Neural progenitor cell (in vitro differentiated cells): ENCODE measurements around the gene PMIS2. TPM values are rescaled to one million over a fixed set of nuclear protein-coding genes. Genes with fewer than 3 reads are reported as not detected.

Source experiments
- DNase-seq: peaks from one replicate; pipeline ENCODE4 v3.0.0-alpha.2; 2016; ENCODE audit warnings: low spot score
- H2AFZ ChIP-seq: fragments of 200-600 bp; sonication (generic); replicated peaks from 2 replicates; pipeline ENCODE4 v1.6.1; 2016; ENCODE audit warnings: antibody characterized with exemption
- H3F3A ChIP-seq: fragments of 200-600 bp; sonication (generic); 2 replicates; pipeline ENCODE4 v1.6.1; 2016; ENCODE audit warnings: antibody characterized with exemption, low read depth
- H3K27ac ChIP-seq: fragments of 200-600 bp; sonication (generic); 2 replicates; pipeline ENCODE4 v1.5.1; 2016; ENCODE audit warnings: mild to moderate bottlenecking
- H3K27me3 ChIP-seq: fragments of 200-600 bp; sonication (generic); 2 replicates; pipeline ENCODE4 v1.6.1; 2016; ENCODE audit warnings: mild to moderate bottlenecking, moderate library complexity
- H3K36me3 ChIP-seq: fragments of 200-600 bp; sonication (generic); 2 replicates; pipeline ENCODE4 v1.5.1; 2016
- H3K4me1 ChIP-seq: fragments of 200-600 bp; sonication (generic); 2 replicates; pipeline ENCODE4 v1.6.1; 2016; ENCODE audit warnings: mixed run types
- H3K4me2 ChIP-seq: fragments of 200-600 bp; sonication (generic); 2 replicates; pipeline ENCODE4 v1.6.1; 2016
- H3K4me3 ChIP-seq: fragments of 200-600 bp; sonication (generic); 2 replicates; pipeline ENCODE4 v1.5.1; 2016
- H3K79me2 ChIP-seq: fragments of 200-600 bp; sonication (generic); 2 replicates; pipeline ENCODE4 v1.6.1; 2016; ENCODE audit warnings: low read depth
- H3K9ac ChIP-seq: fragments of 200-600 bp; sonication (generic); 2 replicates; pipeline ENCODE4 v1.6.1; 2016
- H3K9me3 ChIP-seq: fragments of 200-600 bp; sonication (generic); 2 replicates; pipeline ENCODE4 v1.5.1; 2016; ENCODE audit warnings: low read depth
- H4K20me1 ChIP-seq: fragments of 200-600 bp; sonication (generic); 2 replicates; pipeline ENCODE4 v1.6.1; 2016; ENCODE audit warnings: low read depth
- H3K27ac Mint-ChIP-seq: 3 replicates; pipeline ENCODE4 v1.8.0; 2021; ENCODE audit warnings: mixed read lengths
- H3K27me3 Mint-ChIP-seq: 2 replicates; pipeline ENCODE4 v1.8.0; 2022; ENCODE audit warnings: low read depth, mild to moderate bottlenecking, inconsistent platforms, moderate library complexity, mixed read lengths; ENCODE audit not compliant: insufficient read depth
- H3K36me3 Mint-ChIP-seq: 3 replicates; pipeline ENCODE4 v1.8.0; 2021; ENCODE audit warnings: mixed read lengths
- H3K4me1 Mint-ChIP-seq: 3 replicates; pipeline ENCODE4 v1.8.0; 2021; ENCODE audit warnings: mixed read lengths
- H3K4me3 Mint-ChIP-seq: 3 replicates; pipeline ENCODE4 v1.8.0; 2021; ENCODE audit warnings: mild to moderate bottlenecking, moderate library complexity, mixed read lengths
- H3K9me3 Mint-ChIP-seq: 3 replicates; pipeline ENCODE4 v1.8.0; 2020; ENCODE audit warnings: mixed read lengths
- EZH2 ChIP-seq: fragments of 200-600 bp; sonication (generic); IDR thresholded peaks from 2 replicates; pipeline ENCODE4 v1.6.1; 2017; ENCODE audit warnings: antibody characterized with exemption, mild to moderate bottlenecking, moderate library complexity
- EZH2phosphoT487 ChIP-seq: fragments of 200-600 bp; sonication (generic); IDR thresholded peaks from 2 replicates; pipeline ENCODE4 v1.6.1; 2017; ENCODE audit warnings: antibody characterized with exemption
- total RNA-seq: library from RNA; depleted of rRNA; stranded (reverse); fragments of >200 nt; gene quantifications from 2 replicates; pipeline ENCODE4 v1.2.3, GENCODE V29; 2015; ENCODE audit warnings: low replicate concordance
- TF ChIP-seq, protein P1 (sequence below): fragments of 200-600 bp; sonication (generic); IDR thresholded peaks from 2 replicates; pipeline ENCODE4 v1.5.1; 2017; ENCODE audit warnings: antibody characterized with exemption, mild to moderate bottlenecking

The PMIS2 gene
- total RNA-seq, 1 donor from 2014 or later, result not detected

DNA sequence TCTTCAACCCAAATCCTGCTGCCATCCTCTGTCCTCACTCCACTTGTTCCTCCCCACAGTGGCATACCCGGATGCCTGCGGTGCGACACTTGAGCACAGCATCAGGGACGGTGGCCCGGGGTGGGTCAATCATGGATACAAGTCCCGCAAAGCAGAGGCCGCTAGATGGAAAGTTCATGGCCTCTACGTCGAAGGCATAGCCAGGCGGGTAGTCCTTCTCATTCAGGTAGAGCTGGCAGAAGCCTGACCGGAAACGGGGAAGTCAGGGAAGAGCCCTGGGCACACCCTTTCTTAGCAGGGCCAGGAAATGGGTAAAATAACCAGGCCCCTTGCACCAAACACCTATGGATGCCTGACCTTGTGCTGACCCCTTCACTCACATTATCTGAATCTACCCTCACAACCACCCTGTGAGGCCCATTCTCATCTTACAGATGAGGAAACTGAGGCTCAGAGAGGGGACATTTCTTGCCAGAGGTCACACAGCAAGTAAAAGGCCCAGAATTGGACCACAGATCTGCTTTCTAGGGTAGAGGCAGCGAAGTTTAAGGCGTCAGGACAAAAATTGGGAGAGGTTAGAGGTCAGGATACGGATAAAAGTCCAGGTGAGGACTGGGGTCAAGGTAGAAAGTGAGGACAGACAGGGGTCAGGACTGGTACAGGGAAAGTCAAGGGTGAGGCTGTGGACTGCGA, 29.0 kb upstream of the PMIS2 start:
- H3K27me3 ChIP-seq, result peaks cover 62% of the 10 kb centered on the region
- TF ChIP-seq EZH2 (no peak), EZH2phosphoT487 (no peak)
- TF ChIP-seq, protein P1, sequence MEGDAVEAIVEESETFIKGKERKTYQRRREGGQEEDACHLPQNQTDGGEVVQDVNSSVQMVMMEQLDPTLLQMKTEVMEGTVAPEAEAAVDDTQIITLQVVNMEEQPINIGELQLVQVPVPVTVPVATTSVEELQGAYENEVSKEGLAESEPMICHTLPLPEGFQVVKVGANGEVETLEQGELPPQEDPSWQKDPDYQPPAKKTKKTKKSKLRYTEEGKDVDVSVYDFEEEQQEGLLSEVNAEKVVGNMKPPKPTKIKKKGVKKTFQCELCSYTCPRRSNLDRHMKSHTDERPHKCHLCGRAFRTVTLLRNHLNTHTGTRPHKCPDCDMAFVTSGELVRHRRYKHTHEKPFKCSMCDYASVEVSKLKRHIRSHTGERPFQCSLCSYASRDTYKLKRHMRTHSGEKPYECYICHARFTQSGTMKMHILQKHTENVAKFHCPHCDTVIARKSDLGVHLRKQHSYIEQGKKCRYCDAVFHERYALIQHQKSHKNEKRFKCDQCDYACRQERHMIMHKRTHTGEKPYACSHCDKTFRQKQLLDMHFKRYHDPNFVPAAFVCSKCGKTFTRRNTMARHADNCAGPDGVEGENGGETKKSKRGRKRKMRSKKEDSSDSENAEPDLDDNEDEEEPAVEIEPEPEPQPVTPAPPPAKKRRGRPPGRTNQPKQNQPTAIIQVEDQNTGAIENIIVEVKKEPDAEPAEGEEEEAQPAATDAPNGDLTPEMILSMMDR, result no peak

GRCh38 chr19:35557539-35558399, 28.2 kb upstream of the PMIS2 start:
- Mint-ChIP-seq H3K27ac (peak overlapping the region; percentile 12), H3K4me1 (peaks cover 11% of the 10 kb centered on the region), H3K4me3 (peak overlapping the region; percentile 91), H3K9me3 (no peaks in the 10 kb centered on the region), H3K27me3 (peaks cover 38% of the 10 kb centered on the region), H3K36me3 (no peaks in the 10 kb centered on the region)
- no peaks in the 10 kb centered on the region for H3K36me3 ChIP-seq
- H4K20me1 ChIP-seq, result no peaks in the 10 kb centered on the region
- H3K4me2 ChIP-seq, result peak overlapping the region; percentile 73
- no peaks in the 10 kb centered on the region for H3K4me1 ChIP-seq
- H3K27me3 ChIP-seq, result peaks cover 70% of the 10 kb centered on the region
- no peak overlapping the region for H3K27ac ChIP-seq
- TF ChIP-seq EZH2, result no peak
- no peak for TF ChIP-seq EZH2phosphoT487
- TF ChIP-seq, protein P1, result peak; percentile 39
- peaks cover 11% of the 10 kb centered on the region for H3F3A ChIP-seq
- DNase-seq, result peak; percentile 95
- peak overlapping the region; percentile 54 for H3K4me3 ChIP-seq
- H3K79me2 ChIP-seq, result no peaks in the 10 kb centered on the region
- H3K9me3 ChIP-seq, result no peaks in the 10 kb centered on the region
- H3K9ac ChIP-seq, result no peak overlapping the region
- peak overlapping the region; percentile 89 for H2AFZ ChIP-seq

More for the DNA sequence above, 29.0 kb upstream of the PMIS2 start:
- DNase-seq, result no peak
- Mint-ChIP-seq H3K9me3 (no peaks in the 10 kb centered on the region), H3K36me3 (no peaks in the 10 kb centered on the region), H3K27me3 (peaks cover 38% of the 10 kb centered on the region), H3K27ac (peak overlapping the region; percentile 12), H3K4me3 (peak overlapping the region; percentile 91), H3K4me1 (peaks cover 11% of the 10 kb centered on the region)
- Histone ChIP-seq H3K79me2 (no peaks in the 10 kb centered on the region), H4K20me1 (no peaks in the 10 kb centered on the region), H3K4me2 (peak overlapping the region; percentile 73), H3K4me3 (peak overlapping the region; percentile 54), H3K27ac (no peak overlapping the region), H3K9ac (no peak overlapping the region), H2AFZ (peak overlapping the region; percentile 65), H3K36me3 (no peaks in the 10 kb centered on the region), H3K9me3 (no peaks in the 10 kb centered on the region), H3F3A (peaks cover 11% of the 10 kb centered on the region), H3K4me1 (no peaks in the 10 kb centered on the region)

DNA sequence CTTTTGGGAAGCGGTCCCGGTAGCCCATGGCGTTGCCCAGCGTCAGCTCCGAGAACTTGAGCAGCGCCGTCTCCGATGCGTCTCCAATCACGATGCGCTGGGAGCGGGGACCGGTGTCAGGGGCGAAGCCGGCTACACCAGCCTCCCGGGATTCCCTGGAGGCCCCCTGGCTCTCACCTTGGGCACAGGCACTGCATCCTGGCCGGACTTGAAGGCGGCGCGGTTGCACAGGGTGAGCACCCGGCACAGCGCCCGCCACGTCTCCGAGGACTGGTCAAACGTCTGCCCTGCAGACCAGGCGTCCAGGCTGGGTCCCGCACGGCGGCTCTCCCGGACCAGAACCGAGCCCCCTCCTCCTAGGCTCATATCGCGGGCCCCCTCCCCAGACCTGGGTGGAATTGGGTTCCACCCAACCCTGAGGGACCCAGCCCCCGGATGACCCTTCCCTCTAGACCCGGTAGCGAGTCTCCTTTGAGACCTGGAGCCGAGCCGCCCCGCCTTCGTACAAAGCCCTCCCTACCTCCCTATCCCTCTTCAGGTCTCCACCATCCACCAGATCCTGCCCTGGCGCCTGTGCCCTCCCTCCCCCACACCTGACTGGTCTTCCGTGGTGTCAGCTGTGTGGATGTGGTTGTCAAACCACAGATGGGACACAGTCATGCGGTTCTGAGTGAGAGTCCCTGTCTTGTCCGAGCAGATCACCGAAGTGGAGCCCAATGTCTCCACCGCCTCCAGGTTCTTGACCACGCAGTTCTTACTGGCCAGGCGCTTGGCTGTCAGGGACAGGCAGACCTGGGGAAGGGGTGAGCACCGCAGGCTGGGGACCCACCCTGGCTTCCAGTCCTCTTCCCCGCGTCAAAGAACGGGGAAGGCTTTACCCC, 27.3 kb upstream of the PMIS2 start:
- Mint-ChIP-seq H3K9me3 (no peaks in the 10 kb centered on the region), H3K27ac (no peak overlapping the region), H3K4me3 (peak overlapping the region; percentile 91), H3K4me1 (peaks cover 11% of the 10 kb centered on the region), H3K36me3 (no peaks in the 10 kb centered on the region), H3K27me3 (peaks cover 38% of the 10 kb centered on the region)
- TF ChIP-seq EZH2phosphoT487 (no peak), EZH2 (peak; percentile 32)
- Histone ChIP-seq H3K9ac (no peak overlapping the region), H3K4me2 (peak overlapping the region; percentile 73), H3K9me3 (no peaks in the 10 kb centered on the region), H3K27me3 (peaks cover 79% of the 10 kb centered on the region), H3K4me3 (peak overlapping the region; percentile 54), H3K79me2 (no peaks in the 10 kb centered on the region), H3K4me1 (no peaks in the 10 kb centered on the region), H3F3A (peaks cover 11% of the 10 kb centered on the region), H4K20me1 (no peaks in the 10 kb centered on the region), H3K36me3 (no peaks in the 10 kb centered on the region), H2AFZ (no peak overlapping the region), H3K27ac (no peak overlapping the region)
- DNase-seq, result no peak
